CD14-positive monocyte (primary cell): ENCODE measurements around the gene DNTT. TPM values are rescaled to one million over a fixed set of nuclear protein-coding genes. Genes with fewer than 3 reads are reported as not detected.

Source experiments
- DNase-seq, 3 donors: peaks; one replicate each; pipeline ENCODE4 v3.0.0-alpha.2; 2011 to 2022
- H2AFZ ChIP-seq: 2 replicates; pipeline ENCODE4 v1.6.0; 2012; ENCODE audit warnings: mild to moderate bottlenecking, low read depth, low read length, inconsistent platforms; ENCODE audit not compliant: insufficient read depth, poor library complexity, severe bottlenecking
- H3K27ac ChIP-seq, 2 donors: 1 replicate in 1 of 2; 2 replicates in 1 of 2; pipeline ENCODE4 v1.5.1; 2012 to 2013; ENCODE audit warnings: low read length in 2 of 2, control low read depth in 1 of 2, inconsistent platforms in 1 of 2, low read depth in 1 of 2, mild to moderate bottlenecking in 1 of 2
- H3K27me3 ChIP-seq, 2 donors: one replicate each; pipeline versions ENCODE4 v1.6.0 to v1.6.1; 2011 to 2013; ENCODE audit warnings: low read length in 2 of 2; ENCODE audit not compliant: control insufficient read depth in 2 of 2, insufficient read depth in 2 of 2
- H3K36me3 ChIP-seq, 2 donors: replicated peaks in 1 of 2; 1 replicate in 1 of 2; 2 replicates in 1 of 2; pipeline versions ENCODE4 v1.5.1 to v1.6.1; 2012 to 2013; ENCODE audit warnings: low read length in 2 of 2, control low read depth in 1 of 2, inconsistent platforms in 1 of 2, mild to moderate bottlenecking in 1 of 2; ENCODE audit not compliant: insufficient read depth in 2 of 2, control insufficient read depth in 1 of 2
- H3K4me1 ChIP-seq, 2 donors: 1 replicate in 1 of 2; 2 replicates in 1 of 2; pipeline versions ENCODE4 v1.5.1 to v1.6.1; 2012 to 2013; ENCODE audit warnings: low read length in 2 of 2, control low read depth in 1 of 2, inconsistent platforms in 1 of 2, mild to moderate bottlenecking in 1 of 2, moderate library complexity in 1 of 2; ENCODE audit not compliant: insufficient read depth in 2 of 2, control insufficient read depth in 1 of 2
- H3K4me2 ChIP-seq: replicated peaks from 2 replicates; pipeline ENCODE3; 2012; ENCODE audit warnings: low read length, moderate library complexity, mild to moderate bottlenecking; ENCODE audit not compliant: poor library complexity, severe bottlenecking; ENCODE audit errors: extremely low read depth
- H3K4me3 ChIP-seq, 3 experiments: fragments of 200-600 bp in 1 of 3; sonication (generic) in 1 of 3; replicated peaks in 1 of 3; 1 replicate in 2 of 3; 2 replicates in 1 of 3; pipeline ENCODE4 v1.5.1; 2011 to 2013; ENCODE audit warnings: low read length in 3 of 3, mild to moderate bottlenecking in 3 of 3, control low read depth in 2 of 3, low read depth in 2 of 3, inconsistent platforms in 1 of 3, moderate library complexity in 1 of 3
- H3K79me2 ChIP-seq: 2 replicates; pipeline ENCODE4 v1.6.0; 2012; ENCODE audit warnings: mild to moderate bottlenecking, control low read depth, inconsistent platforms, low read length, moderate library complexity; ENCODE audit not compliant: insufficient read depth
- H3K9ac ChIP-seq: 2 replicates; pipeline ENCODE4 v1.6.0; 2017; ENCODE audit warnings: low read length, mild to moderate bottlenecking; ENCODE audit not compliant: insufficient read depth, poor library complexity, severe bottlenecking
- H3K9me3 ChIP-seq, 2 donors: replicated peaks in 1 of 2; 1 replicate in 1 of 2; 2 replicates in 1 of 2; pipeline versions ENCODE4 v1.5.1 to v1.6.1; 2012 to 2013; ENCODE audit warnings: low read length in 2 of 2, control low read depth in 1 of 2; ENCODE audit not compliant: control insufficient read depth in 1 of 2, insufficient read depth in 1 of 2
- H4K20me1 ChIP-seq: 2 replicates; pipeline ENCODE4 v1.6.0; 2012; ENCODE audit warnings: mild to moderate bottlenecking, low read length, control low read depth, moderate library complexity; ENCODE audit not compliant: insufficient read depth
- H3K27ac Mint-ChIP-seq, 7 donors: one replicate each; pipeline ENCODE4 v1.8.0; 2020; ENCODE audit warnings: mild to moderate bottlenecking in 7 of 7, mixed read lengths in 7 of 7, moderate library complexity in 6 of 7, inconsistent platforms in 2 of 7
- H3K27me3 Mint-ChIP-seq, 3 donors: one replicate each; pipeline ENCODE4 v1.8.0; 2021 to 2022; ENCODE audit warnings: low read depth in 3 of 3, mild to moderate bottlenecking in 3 of 3, mixed read lengths in 3 of 3, moderate library complexity in 3 of 3, inconsistent platforms in 1 of 3
- H3K36me3 Mint-ChIP-seq, 2 donors: one replicate each; pipeline ENCODE4 v1.8.0; 2020; ENCODE audit warnings: mixed read lengths in 2 of 2, inconsistent platforms in 1 of 2, mild to moderate bottlenecking in 1 of 2
- H3K4me1 Mint-ChIP-seq: one replicate; pipeline ENCODE4 v1.8.0; 2020; ENCODE audit warnings: mild to moderate bottlenecking, mixed read lengths
- H3K4me3 Mint-ChIP-seq, 2 donors: one replicate each; pipeline ENCODE4 v1.8.0; 2020; ENCODE audit warnings: mild to moderate bottlenecking in 2 of 2, mixed read lengths in 2 of 2, moderate library complexity in 1 of 2
- H3K9me3 Mint-ChIP-seq, 7 donors: one replicate each; pipeline ENCODE4 v1.8.0; 2020 to 2022; ENCODE audit warnings: mixed read lengths in 7 of 7, mild to moderate bottlenecking in 6 of 7, moderate library complexity in 6 of 7, inconsistent platforms in 2 of 7
- CTCF ChIP-seq: fragments of 200-600 bp; IDR thresholded peaks from one replicate; pipeline ENCODE4 v1.8.0; 2022; ENCODE audit warnings: antibody characterized with exemption, mild to moderate bottlenecking
- WGBS: methylation state at CpG from one replicate; pipeline ENCODE4 v1.1.5; 2013; ENCODE audit warnings: missing lambda C conversion rate; ENCODE audit not compliant: insufficient coverage; 5-methylcytosine and 5-hydroxymethylcytosine counted together
- intact Hi-C, 2 donors: fragments of 100-400 bp; cut with micrococcal nuclease; formaldehyde crosslinking; loops; one replicate each; pipeline versions ENCODE4 v1.15.0 to v1.15.1; 2023
- polyA plus RNA-seq, 3 donors: library from polyadenylated mRNA; depleted of rRNA in 1 of 3; unstranded in 2 of 3; stranded (reverse) in 1 of 3; fragments of 300-500 nt in 2 of 3; fragments of >200 nt in 1 of 3; fragmentation: Illumina TruSeq in 2 of 3; gene quantifications; 1 replicate in 2 of 3; 2 replicates in 1 of 3; pipeline ENCODE4 v1.2.3, GENCODE V29; 2012 to 2021

DNTT gene
- polyA plus RNA-seq, 3 donors = not detected

- Histone ChIP-seq H3K79me2 (no peaks in the 10 kb centered on the region), H3K4me2 (no peak overlapping the region), H3K4me1 (no peaks in the 10 kb centered on the region), H3K27me3 (no peaks in the 10 kb centered on the region), H3K4me3 (no peak overlapping the region), H3K9ac (no peak overlapping the region), H3K27ac (no peak overlapping the region), H3K36me3 (no peaks in the 10 kb centered on the region), H3K9me3 (no peaks in the 10 kb centered on the region), H2AFZ (no peak overlapping the region), H4K20me1 (no peaks in the 10 kb centered on the region)
- H3K27me3 Mint-ChIP-seq = peaks cover 0 to 2% (median 1%) of the 10 kb centered on the region in 3 donors
- DNase-seq = no peak
- H3K9me3 Mint-ChIP-seq = peaks cover 0 to 2% (median 0%) of the 10 kb centered on the region in 7 donors
- intact Hi-C loops = no loop called here
- H3K27ac Mint-ChIP-seq = no peak overlapping the region
- TF ChIP-seq CTCF = no peak
- no peak overlapping the region for H3K4me3 Mint-ChIP-seq
- no peaks in the 10 kb centered on the region for H3K36me3 Mint-ChIP-seq
- 97% methylated on average over 7 of the region's 7 CpGs for WGBS
- no peaks in the 10 kb centered on the region for H3K4me1 Mint-ChIP-seq
These were observed 23.2 kb downstream of the DNTT start for GRCh38 chr10:96327462-96327861.

- no CpG with 5 or more reads among the region's 1 CpG for WGBS
- no peaks in the 10 kb centered on the region for H3K9me3 ChIP-seq
- H3K27me3 Mint-ChIP-seq = peaks cover 0 to 6% (median 0%) of the 10 kb centered on the region in 3 donors
These were observed 28.9 kb downstream of the DNTT start for GRCh38 chr10:96333101-96333500.

More at GRCh38 chr10:96333101-96333500, 28.9 kb downstream of the DNTT start:
- DNase-seq = no peak
- H3K79me2 ChIP-seq = no peaks in the 10 kb centered on the region
- Mint-ChIP-seq H3K4me1 (peaks cover 5% of the 10 kb centered on the region), H3K9me3 (peaks cover 0 to 2% (median 0%) of the 10 kb centered on the region in 7 donors), H3K27ac (no peak overlapping the region), H3K4me3 (no peak overlapping the region), H3K36me3 (no peaks in the 10 kb centered on the region)
- intact Hi-C loops = no loop called here
- no peaks in the 10 kb centered on the region for H4K20me1 ChIP-seq
- no peak overlapping the region for H3K4me2 ChIP-seq
- no peak overlapping the region for H3K4me3 ChIP-seq
- H2AFZ ChIP-seq = no peak overlapping the region
- TF ChIP-seq CTCF = no peak
- no peaks in the 10 kb centered on the region for H3K4me1 ChIP-seq
- no peak overlapping the region for H3K9ac ChIP-seq
- no peaks in the 10 kb centered on the region for H3K36me3 ChIP-seq
- H3K27ac ChIP-seq = no peak overlapping the region
- no peaks in the 10 kb centered on the region for H3K27me3 ChIP-seq
